Gastrocnemius medialis (tissue), 4 donors: ENCODE measurements around the gene MTARC1. TPM values are rescaled to one million over a fixed set of nuclear protein-coding genes. Genes with fewer than 3 reads are reported as not detected.
A peak's percentile ranks its signal among the peaks of the same experiment; 100 is the strongest.

Experiments
- ATAC-seq, 2 donors: fragments of 150-250 bp; one replicate each; pipeline ENCODE4 v1.9.1; 2016
- DNase-seq, 2 donors: peaks; one replicate each; pipeline ENCODE4 v3.0.0-alpha.2; 2019
- H3K27ac ChIP-seq, 4 donors: fragments of 200-600 bp; sonication (generic); 1 replicate in 1 of 4; 2 replicates in 3 of 4; pipeline ENCODE4 v1.5.1; 2016 to 2018; ENCODE audit warnings: mild to moderate bottlenecking in 2 of 4, moderate library complexity in 1 of 4
- H3K27me3 ChIP-seq, 3 donors: fragments of 200-600 bp; sonication (generic) in 2 of 3; 1 replicate in 1 of 3; 2 replicates in 2 of 3; pipeline versions ENCODE4 v1.5.1 to v1.6.0; 2016 to 2019; ENCODE audit warnings: mild to moderate bottlenecking in 1 of 3, moderate library complexity in 1 of 3
- H3K36me3 ChIP-seq, 2 donors: fragments of 200-600 bp; sonication (generic) in 1 of 2; one replicate each; pipeline ENCODE4 v1.5.1; 2017 to 2018
- H3K4me1 ChIP-seq, 2 donors: fragments of 200-600 bp; sonication (generic) in 1 of 2; one replicate each; pipeline ENCODE4 v1.5.1; 2016 to 2017; ENCODE audit warnings: mild to moderate bottlenecking in 2 of 2
- H3K4me3 ChIP-seq, 4 donors: fragments of 200-600 bp; sonication (generic) in 3 of 4; 1 replicate in 1 of 4; 2 replicates in 3 of 4; pipeline ENCODE4 v1.5.1; 2016 to 2019; ENCODE audit warnings: mild to moderate bottlenecking in 2 of 4
- H3K9me3 ChIP-seq, 3 donors: fragments of 200-600 bp; sonication (generic) in 2 of 3; 1 replicate in 1 of 3; 2 replicates in 2 of 3; pipeline ENCODE4 v1.5.1; 2016 to 2019
- POLR2A ChIP-seq, 2 donors: fragments of 450-650 bp; IDR thresholded peaks; one replicate each; pipeline ENCODE4 v1.6.1; 2017; ENCODE audit warnings: antibody characterized with exemption in 2 of 2, mild to moderate bottlenecking in 2 of 2, moderate library complexity in 2 of 2
- in situ Hi-C, 4 donors: fragments of 200-750 bp; cut with MboI; loops; one replicate each; pipeline versions ENCODE4 v1.15.0 to v1.8.0; 2017; ENCODE audit warnings: low sequenced_read_pairs in 4 of 4
- intact Hi-C: fragments of 100-400 bp; cut with DNase I; formaldehyde crosslinking; loops from one replicate; pipeline ENCODE4 v1.15.1; 2023; ENCODE audit warnings: low total_unique reads
- total RNA-seq, 4 donors: library from RNA; depleted of rRNA; stranded (reverse); fragments of >200 nt; gene quantifications; one replicate each; pipeline versions ENCODE4 v1.1.0 to v1.2.3, GENCODE V29; 2016
- TF ChIP-seq, protein P1 (sequence below), 5 experiments: fragments of 450-650 bp in 3 of 5; fragments of 200-600 bp in 2 of 5; sonication (generic) in 2 of 5; IDR thresholded peaks in 4 of 5; conservative IDR thresholded peaks in 1 of 5; 1 replicate in 4 of 5; 2 replicates in 1 of 5; pipeline ENCODE4 v1.5.1; 2016 to 2019; ENCODE audit warnings: antibody characterized with exemption in 5 of 5, mild to moderate bottlenecking in 3 of 5, moderate library complexity in 3 of 5

Gene MTARC1
- total RNA-seq, 4 donors from 2014 or later = 1.2 to 2.9 (median 1.3) TPM

DNA sequence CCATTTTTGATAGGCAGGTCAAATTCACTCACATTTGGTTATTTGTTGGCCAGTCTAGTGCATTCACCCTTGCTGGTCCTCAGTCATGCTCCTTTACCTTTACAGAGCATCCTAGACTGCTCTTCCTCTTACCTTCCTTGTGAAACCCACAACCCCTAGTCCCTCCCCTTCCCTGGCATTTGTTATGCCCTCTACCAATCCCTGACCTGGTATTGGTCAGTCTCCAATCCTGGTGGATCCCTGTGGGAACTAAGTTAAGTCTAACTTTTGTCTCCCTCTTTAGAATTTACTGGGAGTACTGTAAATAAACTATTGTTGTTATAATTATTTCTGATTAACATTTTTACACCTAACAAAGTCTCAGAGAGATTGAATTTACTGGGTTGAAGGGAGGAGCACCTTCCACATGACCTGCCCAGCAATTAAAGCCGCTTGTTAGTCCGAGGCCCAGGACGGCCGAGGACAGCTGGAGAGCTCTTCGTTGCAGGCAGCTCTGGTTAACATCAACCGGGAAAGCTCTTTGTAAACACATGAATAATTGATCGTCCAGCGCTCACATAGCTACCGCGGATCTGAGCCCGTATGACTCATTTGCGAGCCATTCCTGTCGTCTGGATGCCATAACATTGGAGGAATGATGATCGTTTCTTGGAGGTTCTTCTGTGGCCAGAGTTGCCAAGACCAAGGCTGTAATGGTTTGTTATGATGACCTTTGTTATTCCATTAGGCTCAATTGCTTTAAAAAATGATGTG, 31.9 kb downstream of the MTARC1 start:
- ATAC-seq (peak; percentile 44 to 47), DNase-seq (no peak)
- TF ChIP-seq, protein P1, sequence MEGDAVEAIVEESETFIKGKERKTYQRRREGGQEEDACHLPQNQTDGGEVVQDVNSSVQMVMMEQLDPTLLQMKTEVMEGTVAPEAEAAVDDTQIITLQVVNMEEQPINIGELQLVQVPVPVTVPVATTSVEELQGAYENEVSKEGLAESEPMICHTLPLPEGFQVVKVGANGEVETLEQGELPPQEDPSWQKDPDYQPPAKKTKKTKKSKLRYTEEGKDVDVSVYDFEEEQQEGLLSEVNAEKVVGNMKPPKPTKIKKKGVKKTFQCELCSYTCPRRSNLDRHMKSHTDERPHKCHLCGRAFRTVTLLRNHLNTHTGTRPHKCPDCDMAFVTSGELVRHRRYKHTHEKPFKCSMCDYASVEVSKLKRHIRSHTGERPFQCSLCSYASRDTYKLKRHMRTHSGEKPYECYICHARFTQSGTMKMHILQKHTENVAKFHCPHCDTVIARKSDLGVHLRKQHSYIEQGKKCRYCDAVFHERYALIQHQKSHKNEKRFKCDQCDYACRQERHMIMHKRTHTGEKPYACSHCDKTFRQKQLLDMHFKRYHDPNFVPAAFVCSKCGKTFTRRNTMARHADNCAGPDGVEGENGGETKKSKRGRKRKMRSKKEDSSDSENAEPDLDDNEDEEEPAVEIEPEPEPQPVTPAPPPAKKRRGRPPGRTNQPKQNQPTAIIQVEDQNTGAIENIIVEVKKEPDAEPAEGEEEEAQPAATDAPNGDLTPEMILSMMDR (IDR thresholded peaks at IDR 0.05 in 4 of 5, conservative IDR thresholded peaks at IDR 0.05 in 1 of 5) = no peak
- no peak for TF ChIP-seq POLR2A (IDR thresholded peaks at IDR 0.05)
- H3K27me3 ChIP-seq = no peaks in the 10 kb centered on the region
- no peaks in the 10 kb centered on the region for H3K36me3 ChIP-seq
- no peaks in the 10 kb centered on the region for H3K9me3 ChIP-seq
- in situ Hi-C loops = loop anchor here in 3 of 4 donors (10.0 to 25.0 kb wide), 3 partner anchors 56 to 619 kb away; partner anchors contain the start of gene HLX (in 1 of the 3)
- intact Hi-C loops = no loop called here
- H3K4me3 ChIP-seq = no peak overlapping the region
- peaks cover 0 to 12% of the 10 kb centered on the region in 2 donors for H3K4me1 ChIP-seq
- peak overlapping the region in 3 of 4 donors; percentile 0 to 5 (median 1) for H3K27ac ChIP-seq

DNA sequence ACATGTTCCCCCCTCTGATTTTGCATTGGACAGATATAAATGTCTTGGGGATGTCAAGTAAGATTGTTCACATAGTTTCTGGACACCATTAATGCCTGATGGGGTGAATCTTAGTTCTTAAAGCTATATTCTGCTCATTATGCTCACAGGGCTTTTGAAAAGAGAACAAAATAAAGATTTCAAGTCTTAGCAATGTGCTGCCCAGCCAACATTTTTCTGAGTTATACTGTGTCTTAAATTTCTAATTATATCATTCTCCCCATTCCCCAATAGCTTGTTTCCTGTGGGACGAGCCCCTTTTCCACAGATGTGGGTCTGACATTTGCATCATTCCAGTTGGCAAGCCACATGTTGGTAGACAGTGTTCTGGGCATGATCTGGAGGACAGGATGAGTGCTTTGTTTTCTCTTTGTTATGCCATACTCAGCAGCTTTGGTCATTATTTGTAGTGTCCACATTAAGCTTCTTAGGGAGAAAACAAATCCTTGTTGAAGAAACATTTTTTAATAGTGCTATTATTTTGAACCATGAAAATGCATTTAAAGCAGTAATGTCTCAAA, 32.8 kb downstream of the MTARC1 start:
- H3K4me1 ChIP-seq = peaks cover 0 to 12% of the 10 kb centered on the region in 2 donors
- in situ Hi-C loops = loop anchor here in 3 of 4 donors (10.0 to 25.0 kb wide), 3 partner anchors 55 to 618 kb away; partner anchors contain the start of gene HLX (in 1 of the 3)

DNA sequence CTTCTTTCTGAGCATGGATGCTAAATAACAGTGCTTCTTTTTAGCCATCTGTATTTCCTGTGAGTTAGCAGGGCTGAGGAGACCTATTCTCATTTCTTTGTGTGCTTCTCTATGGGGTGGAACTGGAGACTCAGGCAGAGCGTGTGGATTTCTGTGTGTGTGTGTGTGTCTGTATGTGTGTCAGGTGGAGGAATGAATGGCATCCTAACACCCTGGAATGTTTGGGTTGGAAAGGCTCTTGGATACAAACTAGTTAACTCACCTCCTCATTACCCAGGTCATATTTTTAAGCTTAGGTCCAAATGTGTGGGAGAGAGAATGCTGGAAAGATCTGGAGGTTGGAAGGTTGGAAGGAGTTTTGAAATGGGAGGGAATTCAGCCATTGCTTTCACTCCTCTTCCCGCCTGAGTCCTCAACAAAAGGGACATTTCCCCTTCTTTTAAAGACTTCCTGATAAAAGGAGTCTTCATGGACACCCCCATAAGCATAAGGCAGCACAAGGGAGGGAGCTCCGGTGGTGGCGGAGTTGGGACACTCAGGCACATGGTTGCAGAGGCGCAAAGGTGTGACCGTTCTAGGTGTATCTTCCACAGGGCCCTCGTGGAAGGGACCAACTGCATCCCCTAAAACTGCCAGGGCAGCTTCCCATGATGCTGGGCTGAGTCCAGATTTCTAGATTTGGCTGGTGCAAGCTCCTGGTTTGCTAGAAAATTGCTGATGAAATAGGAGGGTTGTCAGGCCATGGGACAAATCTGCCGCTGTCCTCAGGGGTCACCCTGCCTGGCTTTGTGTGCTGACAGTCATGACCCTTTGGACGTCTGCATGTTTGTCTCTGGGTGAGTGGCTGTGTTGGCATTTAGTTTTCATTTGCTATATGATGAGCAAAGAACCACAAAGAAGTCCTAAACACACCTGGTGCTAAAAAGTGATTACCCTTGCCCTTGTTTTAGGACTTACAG, 37.6 kb downstream of the MTARC1 start:
- no peak for ATAC-seq
- Histone ChIP-seq H3K27me3 (no peaks in the 10 kb centered on the region), H3K27ac (no peak overlapping the region), H3K4me1 (peaks cover 0 to 4% of the 10 kb centered on the region in 2 donors), H3K4me3 (no peak overlapping the region), H3K9me3 (no peaks in the 10 kb centered on the region), H3K36me3 (no peaks in the 10 kb centered on the region)
- DNase-seq = no peak
- in situ Hi-C loops (loop anchor here in 1 of 4 donors (25.0 kb wide), 1 partner anchor 613 kb away; no protein-coding TSS in a partner anchor), intact Hi-C loops (no loop called here)
- TF ChIP-seq, protein P1 (IDR thresholded peaks at IDR 0.05 in 4 of 5, conservative IDR thresholded peaks at IDR 0.05 in 1 of 5) = no peak
- no peak for TF ChIP-seq POLR2A (IDR thresholded peaks at IDR 0.05)

More for the DNA sequence above, 32.8 kb downstream of the MTARC1 start:
- Histone ChIP-seq H3K27ac (peak overlapping the region in 1 of 4 donors; percentile 0), H3K27me3 (no peaks in the 10 kb centered on the region), H3K9me3 (no peaks in the 10 kb centered on the region), H3K36me3 (no peaks in the 10 kb centered on the region), H3K4me3 (no peak overlapping the region)
- intact Hi-C loops = no loop called here
- ATAC-seq (peak; percentile 38 to 75), DNase-seq (peak in 1 of 2 donors; percentile 30)
- TF ChIP-seq, protein P1 (IDR thresholded peaks at IDR 0.05 in 4 of 5, conservative IDR thresholded peaks at IDR 0.05 in 1 of 5) = no peak
- no peak for TF ChIP-seq POLR2A (IDR thresholded peaks at IDR 0.05)

DNA sequence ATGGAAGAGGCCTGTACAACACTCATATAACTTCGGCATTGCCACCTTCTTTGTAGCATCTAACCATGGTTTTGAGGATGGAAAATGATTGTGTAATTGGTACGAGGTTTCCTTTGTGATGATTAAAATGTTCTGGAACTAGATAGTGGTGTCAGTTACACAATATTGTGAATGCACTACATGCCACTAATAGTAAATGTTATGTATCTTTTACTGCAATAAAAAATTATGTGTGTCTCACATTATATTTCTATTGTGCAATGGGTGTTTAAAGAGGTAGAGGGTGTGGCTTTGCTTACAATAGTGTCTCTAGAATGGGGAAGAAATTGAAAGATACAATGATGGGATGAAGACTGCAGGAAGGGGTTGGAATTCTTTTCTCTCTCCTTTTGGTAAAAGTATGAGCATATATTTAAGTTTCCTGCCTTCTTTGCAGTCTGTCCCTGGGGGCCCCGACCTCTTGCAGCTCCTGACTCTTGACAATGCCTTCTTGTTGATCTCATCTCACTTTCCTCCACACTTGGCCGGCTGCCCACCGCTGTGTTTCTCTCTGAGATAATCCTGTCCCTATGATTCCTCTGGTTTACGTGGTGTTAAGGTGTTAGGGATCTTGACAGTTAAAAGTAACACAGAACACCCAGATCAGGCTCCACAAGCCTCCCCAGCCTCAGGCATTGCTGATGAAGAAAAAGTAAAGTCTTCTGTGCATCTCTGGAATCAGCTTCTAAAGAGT, 39.3 kb downstream of the MTARC1 start:
- intact Hi-C loops (no loop called here), in situ Hi-C loops (no loop called here)
- Histone ChIP-seq H3K4me3 (no peak overlapping the region), H3K36me3 (no peaks in the 10 kb centered on the region), H3K9me3 (no peaks in the 10 kb centered on the region), H3K4me1 (no peaks in the 10 kb centered on the region), H3K27me3 (no peaks in the 10 kb centered on the region), H3K27ac (no peak overlapping the region)
- ATAC-seq (no peak), DNase-seq (no peak)
- TF ChIP-seq POLR2A (IDR thresholded peaks at IDR 0.05) = no peak
- TF ChIP-seq, protein P1 (IDR thresholded peaks at IDR 0.05 in 4 of 5, conservative IDR thresholded peaks at IDR 0.05 in 1 of 5) = no peak
